GM19467 (cell line): ENCODE data around the gene ADI1.
"Not testable (repeated sequence)": the region's sequence is repeated elsewhere in the genome, so short reads cannot be mapped to it uniquely, and the experiment has no call there.

Experiments
- ATAC-seq: cut with Tn5 transposase; IDR thresholded peaks from one replicate; pipeline ENCODE4 v1.9.1; 2021; ENCODE audit warnings: mild to moderate bottlenecking, moderate library complexity; ENCODE audit not compliant: unreplicated experiment

ADI1 gene

GRCh38 chr2:3450385-3451010, 68.8 kb downstream of the ADI1 start:
- ATAC-seq = no peak

GRCh38 chr2:3449936-3450335, 69.4 kb downstream of the ADI1 start:
- ATAC-seq = no peak

DNA sequence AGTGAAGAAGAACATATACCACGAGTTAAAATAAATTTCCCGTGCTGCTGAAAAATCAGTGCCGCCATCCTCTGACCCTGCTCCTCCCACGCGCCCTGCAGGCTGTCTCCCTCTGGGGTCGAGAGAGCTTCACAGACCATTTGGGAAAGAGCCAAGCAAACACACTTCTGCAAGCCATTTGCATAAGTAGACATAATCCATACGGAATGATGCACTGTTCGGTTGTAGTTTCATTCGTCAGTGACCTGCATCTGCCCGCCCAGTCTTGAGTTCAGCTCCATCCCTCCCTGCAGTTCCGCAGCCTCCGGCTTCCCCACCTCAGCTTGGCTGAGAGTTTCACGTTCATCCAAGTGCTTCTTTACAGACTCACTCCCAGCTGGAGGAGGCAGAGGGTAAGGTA, 70.2 kb downstream of the ADI1 start:
- no peak for ATAC-seq

DNA sequence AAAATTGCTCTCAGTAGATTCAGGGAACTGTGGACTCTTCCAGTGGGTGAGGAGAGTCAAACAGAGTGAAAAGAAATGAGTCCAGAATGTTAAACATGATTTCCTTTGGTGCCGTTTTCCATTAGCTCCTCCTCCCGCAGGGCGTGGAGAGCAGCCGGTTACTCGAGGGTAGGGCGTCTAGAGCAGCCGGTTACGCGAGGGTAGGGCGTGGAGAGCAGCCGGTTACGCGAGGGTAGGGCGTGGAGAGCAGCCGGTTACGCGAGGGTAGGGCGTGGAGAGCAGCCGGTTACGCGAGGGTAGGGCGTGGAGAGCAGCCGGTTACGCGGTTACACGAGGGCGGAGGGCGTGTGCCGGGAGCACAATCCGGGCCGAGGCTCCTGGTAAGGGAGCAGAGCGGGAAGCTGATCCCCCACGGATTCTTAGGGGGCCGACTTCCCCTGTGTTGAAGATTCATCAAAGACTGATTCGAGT, 70.9 kb downstream of the ADI1 start:
- not testable (repeated sequence) for ATAC-seq

- ATAC-seq = no peak
Measured at GRCh38 chr2:3447789-3448317, 71.5 kb downstream of the ADI1 start.
